Tibial nerve (tissue), 4 donors: ENCODE results near the gene APOO. TPM values are rescaled to one million over a fixed set of nuclear protein-coding genes. Genes with fewer than 3 reads are reported as not detected.
A peak's percentile ranks its signal among the peaks of the same experiment; 100 is the strongest.

Experiments
- DNase-seq, 2 donors: peaks; one replicate each; pipeline ENCODE4 v3.0.0-alpha.2; 2019; ENCODE audit warnings: low spot score in 2 of 2
- H3K27ac ChIP-seq, 4 donors: fragments of 200-600 bp; sonication (generic) in 3 of 4; one replicate each; pipeline ENCODE4 v1.5.1; 2017 to 2019; ENCODE audit warnings: mild to moderate bottlenecking in 1 of 4
- H3K27me3 ChIP-seq, 2 donors: fragments of 200-600 bp; sonication (generic) in 1 of 2; one replicate each; pipeline versions ENCODE4 v1.5.1 to v1.6.0; 2017 to 2019
- H3K36me3 ChIP-seq, 3 donors: fragments of 200-600 bp; sonication (generic); one replicate each; pipeline ENCODE4 v1.5.1; 2018 to 2019
- H3K4me1 ChIP-seq, 4 donors: fragments of 200-600 bp; sonication (generic) in 3 of 4; one replicate each; pipeline ENCODE4 v1.5.1; 2017 to 2019
- H3K4me3 ChIP-seq, 4 donors: fragments of 200-600 bp; sonication (generic) in 3 of 4; one replicate each; pipeline ENCODE4 v1.5.1; 2017 to 2019; ENCODE audit warnings: mild to moderate bottlenecking in 1 of 4, moderate library complexity in 1 of 4
- H3K9me3 ChIP-seq, 4 donors: fragments of 200-600 bp; sonication (generic) in 3 of 4; one replicate each; pipeline ENCODE4 v1.5.1; 2017 to 2019
- EP300 ChIP-seq, 2 donors: sonication (generic); formaldehyde crosslinking; IDR thresholded peaks; one replicate each; pipeline ENCODE4 v1.6.1; 2017; ENCODE audit warnings: antibody characterized with exemption in 2 of 2, mild to moderate bottlenecking in 1 of 2
- POLR2A ChIP-seq, 2 donors: fragments of 450-650 bp; IDR thresholded peaks; one replicate each; pipeline ENCODE4 v1.6.1; 2017; ENCODE audit warnings: antibody characterized with exemption in 2 of 2, mild to moderate bottlenecking in 2 of 2, moderate library complexity in 2 of 2
- WGBS, 2 donors: methylation state at CpG; one replicate each; pipeline ENCODE4 v1.1.5; 2018; 5-methylcytosine and 5-hydroxymethylcytosine counted together
- total RNA-seq, 4 donors: library from RNA; depleted of rRNA; stranded (reverse); fragments of >200 nt; gene quantifications; one replicate each; pipeline ENCODE4 v1.1.0, GENCODE V29; 2016
- TF ChIP-seq, protein P1 (sequence below), 5 experiments: fragments of 200-600 bp in 3 of 5; fragments of 450-650 bp in 2 of 5; sonication (generic) in 3 of 5; IDR thresholded peaks; one replicate each; pipeline ENCODE4 v1.5.1; 2016 to 2019; ENCODE audit warnings: antibody characterized with exemption in 5 of 5, mild to moderate bottlenecking in 3 of 5, moderate library complexity in 2 of 5

APOO gene
- total RNA-seq, 4 donors from 2014 or later, result 3.9 to 115 (median 9.0) TPM

DNA sequence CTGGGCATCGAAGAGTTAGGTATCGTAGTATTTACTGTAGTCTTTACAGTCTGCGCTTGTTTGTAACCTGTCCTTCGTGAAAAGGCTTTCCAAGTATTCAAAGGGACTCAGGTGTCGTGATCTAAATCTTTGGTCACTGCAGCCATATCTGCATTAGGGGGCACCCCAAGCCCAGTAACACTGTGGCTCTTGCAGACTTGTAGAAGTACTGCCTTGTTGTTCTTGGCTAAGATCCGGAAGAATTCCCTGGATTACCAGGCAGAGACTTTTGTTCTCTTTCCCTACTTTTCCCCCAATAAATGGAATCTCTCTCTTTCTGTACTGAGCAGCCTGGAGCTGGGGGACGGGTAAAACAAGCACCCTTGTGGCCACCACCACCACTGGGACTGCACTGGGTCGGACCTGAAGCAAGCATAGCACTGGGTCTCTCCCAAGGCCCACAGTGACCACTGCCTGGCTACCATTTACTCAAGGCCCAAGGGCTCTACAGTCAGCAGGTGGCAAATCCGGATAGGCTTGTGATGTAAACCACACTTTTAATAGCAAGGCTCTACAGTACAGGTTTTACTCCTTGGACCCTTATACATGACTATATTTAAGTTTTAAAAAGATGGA lies 12.1 kb upstream of the APOO start:
- no peaks in the 10 kb centered on the region for H3K4me1 ChIP-seq
- DNase-seq, result no peak
- no peak overlapping the region for H3K4me3 ChIP-seq
- no peaks in the 10 kb centered on the region for H3K9me3 ChIP-seq
- H3K27ac ChIP-seq, result no peak overlapping the region
- peaks cover 0 to 5% of the 10 kb centered on the region in 2 donors for H3K27me3 ChIP-seq
- H3K36me3 ChIP-seq, result no peaks in the 10 kb centered on the region
- no peak for TF ChIP-seq POLR2A (IDR thresholded peaks at IDR 0.05)
- TF ChIP-seq, protein P1, sequence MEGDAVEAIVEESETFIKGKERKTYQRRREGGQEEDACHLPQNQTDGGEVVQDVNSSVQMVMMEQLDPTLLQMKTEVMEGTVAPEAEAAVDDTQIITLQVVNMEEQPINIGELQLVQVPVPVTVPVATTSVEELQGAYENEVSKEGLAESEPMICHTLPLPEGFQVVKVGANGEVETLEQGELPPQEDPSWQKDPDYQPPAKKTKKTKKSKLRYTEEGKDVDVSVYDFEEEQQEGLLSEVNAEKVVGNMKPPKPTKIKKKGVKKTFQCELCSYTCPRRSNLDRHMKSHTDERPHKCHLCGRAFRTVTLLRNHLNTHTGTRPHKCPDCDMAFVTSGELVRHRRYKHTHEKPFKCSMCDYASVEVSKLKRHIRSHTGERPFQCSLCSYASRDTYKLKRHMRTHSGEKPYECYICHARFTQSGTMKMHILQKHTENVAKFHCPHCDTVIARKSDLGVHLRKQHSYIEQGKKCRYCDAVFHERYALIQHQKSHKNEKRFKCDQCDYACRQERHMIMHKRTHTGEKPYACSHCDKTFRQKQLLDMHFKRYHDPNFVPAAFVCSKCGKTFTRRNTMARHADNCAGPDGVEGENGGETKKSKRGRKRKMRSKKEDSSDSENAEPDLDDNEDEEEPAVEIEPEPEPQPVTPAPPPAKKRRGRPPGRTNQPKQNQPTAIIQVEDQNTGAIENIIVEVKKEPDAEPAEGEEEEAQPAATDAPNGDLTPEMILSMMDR (IDR thresholded peaks at IDR 0.05), result no peak
- no peak for TF ChIP-seq EP300 (IDR thresholded peaks at IDR 0.05)
- WGBS, 2 donors, result 66 to 82% methylated on average over 9 of the region's 9 CpGs

DNA sequence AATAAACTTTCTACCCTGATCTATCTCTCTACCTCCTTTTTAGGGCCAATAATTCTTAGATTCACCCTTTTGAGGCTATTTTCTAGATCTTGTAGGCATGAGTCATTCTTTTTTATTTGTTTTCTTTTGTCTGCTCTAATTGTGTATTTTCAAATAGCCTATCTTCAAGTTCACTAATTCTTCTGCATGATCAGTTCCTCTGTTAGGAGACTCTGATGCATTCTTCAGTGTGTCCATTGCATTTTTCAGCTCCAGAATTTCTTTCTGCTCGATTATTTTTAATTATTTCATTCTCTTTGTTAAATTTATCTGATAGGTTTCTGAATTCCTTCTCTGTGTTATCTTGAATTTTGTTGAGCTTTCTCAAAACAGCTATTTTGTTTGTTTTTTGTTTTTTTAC lies 11.4 kb upstream of the APOO start:
- WGBS, 2 donors, result 59 to 94% methylated on average over 1 of the region's 1 CpG
- no peak overlapping the region for H3K4me3 ChIP-seq
- H3K36me3 ChIP-seq, result no peaks in the 10 kb centered on the region
- DNase-seq, result no peak
- no peak overlapping the region for H3K27ac ChIP-seq
- no peaks in the 10 kb centered on the region for H3K9me3 ChIP-seq
- peaks cover 0 to 5% of the 10 kb centered on the region in 2 donors for H3K27me3 ChIP-seq
- TF ChIP-seq, protein P1 (IDR thresholded peaks at IDR 0.05), result no peak
- TF ChIP-seq POLR2A (IDR thresholded peaks at IDR 0.05), result no peak
- TF ChIP-seq EP300 (IDR thresholded peaks at IDR 0.05), result no peak
- H3K4me1 ChIP-seq, result no peaks in the 10 kb centered on the region

DNA sequence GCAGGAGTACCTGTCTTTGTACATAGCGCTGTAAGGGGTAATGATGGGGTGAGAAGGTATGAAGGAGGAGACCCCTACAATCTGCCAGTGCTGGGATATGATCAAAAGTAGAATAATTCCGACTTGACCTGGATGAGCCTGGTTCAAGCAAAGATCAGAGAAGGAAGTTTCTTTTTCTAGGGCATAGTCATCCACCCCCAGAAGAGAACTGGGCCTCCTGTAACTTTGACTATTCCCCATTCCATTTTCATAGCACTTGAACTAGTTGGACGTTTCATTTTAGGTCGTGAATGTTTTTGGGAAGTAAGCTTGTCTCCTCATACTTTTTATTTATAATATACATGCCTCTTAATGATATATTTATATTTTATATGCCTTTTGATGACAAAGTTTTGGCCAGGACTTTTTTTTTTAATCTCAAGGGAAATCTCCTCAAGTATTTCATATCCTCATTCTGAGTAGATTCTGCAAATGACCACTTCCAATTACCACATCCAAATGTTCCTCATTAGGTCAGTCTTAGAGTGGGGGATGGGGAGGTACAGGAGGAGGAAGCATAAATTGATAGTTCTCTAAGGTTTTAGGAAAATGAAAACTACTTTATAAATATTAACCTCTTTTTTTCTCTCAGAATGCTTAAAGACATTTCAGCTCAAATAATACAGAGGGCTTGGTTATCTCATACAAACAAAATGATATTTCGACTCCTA lies 3.5 kb upstream of the APOO start:
- peaks cover 0 to 9% (median 0%) of the 10 kb centered on the region in 4 donors for H3K4me1 ChIP-seq
- no peak overlapping the region for H3K4me3 ChIP-seq
- no peaks in the 10 kb centered on the region for H3K36me3 ChIP-seq
- H3K27me3 ChIP-seq, result no peaks in the 10 kb centered on the region
- no peak overlapping the region for H3K27ac ChIP-seq
- TF ChIP-seq POLR2A (IDR thresholded peaks at IDR 0.05), result no peak
- no peak for TF ChIP-seq EP300 (IDR thresholded peaks at IDR 0.05)
- TF ChIP-seq, protein P1 (IDR thresholded peaks at IDR 0.05), result no peak
- no peaks in the 10 kb centered on the region for H3K9me3 ChIP-seq
- DNase-seq, result no peak
- WGBS, 2 donors, result 74 to 80% methylated on average over 5 of the region's 5 CpGs

DNA sequence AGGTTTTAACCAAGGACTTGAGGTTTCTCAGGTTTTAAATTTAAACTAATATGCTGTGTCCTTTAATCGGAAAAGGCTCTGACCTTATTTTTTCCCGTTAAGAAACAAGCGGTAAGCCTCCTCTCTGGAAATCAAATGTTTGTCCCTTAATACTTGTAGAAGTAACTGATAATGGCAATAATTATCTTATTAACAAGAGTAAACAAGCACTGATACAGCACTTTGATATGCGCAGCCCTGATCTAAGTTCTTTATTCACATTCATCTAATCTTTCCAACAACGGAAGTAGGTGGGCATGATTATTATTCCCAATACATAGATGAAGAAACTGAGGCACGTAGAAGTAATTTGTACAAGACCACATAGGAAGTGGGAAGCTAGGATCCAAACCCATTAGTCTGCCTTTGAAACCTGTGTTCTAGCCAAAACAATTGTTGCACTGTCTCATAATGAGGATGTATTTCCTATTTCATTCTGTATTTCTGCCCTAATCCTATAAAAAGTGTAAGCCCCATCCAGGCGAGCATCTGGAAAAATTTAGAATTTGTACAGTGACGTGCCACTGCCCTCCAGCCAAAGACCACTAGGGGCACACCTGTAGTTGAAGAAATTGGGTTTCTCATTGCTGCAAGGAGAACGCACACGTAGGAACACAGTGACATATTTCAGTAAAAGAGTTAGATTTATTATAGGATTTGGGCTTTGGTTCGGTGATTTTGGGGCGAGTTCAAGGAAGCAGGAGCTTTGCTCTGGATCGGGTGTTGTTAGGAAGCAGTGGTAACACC lies 674 bp upstream of the APOO start:
- WGBS, 2 donors, result 41 to 50% methylated on average over 13 of the region's 13 CpGs
- Histone ChIP-seq H3K4me3 (peak overlapping the region in 3 of 4 donors; percentile 33 to 71 (median 60)), H3K4me1 (peaks cover 0 to 14% (median 0%) of the 10 kb centered on the region in 4 donors), H3K36me3 (no peaks in the 10 kb centered on the region), H3K27me3 (no peaks in the 10 kb centered on the region), H3K9me3 (no peaks in the 10 kb centered on the region), H3K27ac (peak overlapping the region; percentile 71 to 91 (median 89))
- no peak for DNase-seq
- TF ChIP-seq POLR2A (IDR thresholded peaks at IDR 0.05), result no peak
- TF ChIP-seq, protein P1 (IDR thresholded peaks at IDR 0.05), result no peak
- TF ChIP-seq EP300 (IDR thresholded peaks at IDR 0.05), result no peak
